Measurements from ENCODE around the gene TCF4. TPM values are rescaled to one million over a fixed set of nuclear protein-coding genes. Genes with fewer than 3 reads are reported as not detected.

TCF4 gene
- total RNA-seq, 1 experiment from 2014 or later, result 2.3 TPM

- Histone ChIP-seq H3K4me3 (ENCODE audit: low read depth in 2 of 2, low read length in 2 of 2) (no peak overlapping the region; a peak in 1 of 4 replicates), H3K27ac (ENCODE audit: low read length) (no peak overlapping the region), H3K4me1 (ENCODE audit: control insufficient read depth, insufficient read depth, low read length) (no peaks in the 10 kb centered on the region), H3K9me3 (ENCODE audit: control insufficient read depth, insufficient read depth, low read depth, low read length) (no peaks in the 10 kb centered on the region), H3K36me3 (ENCODE audit: control insufficient read depth, insufficient read depth, low read length) (no peaks in the 10 kb centered on the region), H3K27me3 (ENCODE audit: control insufficient read depth, insufficient read depth, low read length) (no peaks in the 10 kb centered on the region)
- CTCF ChIA-PET, result no interaction called here
- in situ Hi-C loops (cut with HindIII; ENCODE audit: low pct_unique_long_range_greater_than_20kb, low sequenced_read_pairs) (no loop called here), intact Hi-C loops (cut with micrococcal nuclease; ENCODE audit: unreplicated experiment) (no loop called here)
- DNase-seq (ENCODE audit: low read depth, low spot score) (no peak), ATAC-seq (no peak)
- no peak for TF ChIP-seq REST (IDR thresholded peaks at IDR 0.05; ENCODE audit: insufficient read depth in 1 of 2, low read depth in 2 of 2, low read length in 1 of 2)
- no peak for TF ChIP-seq TCF7L2 (IDR thresholded peaks at IDR 0.05; ENCODE audit: low read depth, low read length)
- TF ChIP-seq CTCF (IDR thresholded peaks at IDR 0.05), result no peak
- no TSS peak for BruUV-seq (replicated peaks)
- POLR2A ChIA-PET, result no interaction called here
Measured at GRCh38 chr18:55301824-55302166, 286.2 kb downstream of the TCF4 start.

DNA sequence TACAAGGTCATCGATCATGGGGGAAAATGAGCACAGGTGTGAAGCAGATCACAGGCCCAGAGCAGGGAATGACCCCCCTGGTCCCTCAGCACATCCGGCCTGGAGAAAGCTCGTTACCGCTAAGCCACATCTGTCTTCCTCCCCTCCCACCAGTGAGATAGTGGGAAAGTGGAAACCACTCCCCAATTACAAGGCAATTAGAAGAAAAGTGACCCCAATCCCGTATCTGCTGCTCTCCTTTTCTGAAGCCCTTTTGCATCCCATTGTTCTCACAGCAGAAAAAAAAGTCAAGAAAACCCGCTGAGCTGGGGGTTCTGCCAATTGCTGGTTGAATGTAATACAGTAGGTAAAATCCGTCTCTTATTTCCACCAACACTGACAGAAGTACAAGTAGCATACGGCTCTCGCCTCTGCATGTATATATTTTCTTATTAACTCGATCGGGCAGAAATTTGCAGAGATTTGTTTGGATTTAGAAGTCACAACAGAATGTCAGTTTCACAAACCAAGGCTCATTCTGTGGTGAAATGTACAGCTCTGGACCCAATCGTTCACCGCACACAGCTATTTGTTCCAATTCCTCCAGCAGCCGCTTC, 287.0 kb downstream of the TCF4 start:
- BruUV-seq (replicated peaks), result no TSS peak
- Histone ChIP-seq H3K36me3 (ENCODE audit: control insufficient read depth, insufficient read depth, low read length) (no peaks in the 10 kb centered on the region), H3K27me3 (ENCODE audit: control insufficient read depth, insufficient read depth, low read length) (no peaks in the 10 kb centered on the region), H3K9me3 (ENCODE audit: control insufficient read depth, insufficient read depth, low read depth, low read length) (no peaks in the 10 kb centered on the region), H3K27ac (ENCODE audit: low read length) (no peak overlapping the region), H3K4me3 (ENCODE audit: low read depth in 2 of 2, low read length in 2 of 2) (no peak overlapping the region; a peak in 1 of 4 replicates), H3K4me1 (ENCODE audit: control insufficient read depth, insufficient read depth, low read length) (no peaks in the 10 kb centered on the region)
- ATAC-seq (no peak), DNase-seq (ENCODE audit: low read depth, low spot score) (no peak)
- ChIA-PET POLR2A (no interaction called here), CTCF (no interaction called here)
- TF ChIP-seq POLR2AphosphoS5 (IDR thresholded peaks at IDR 0.05; ENCODE audit: low read depth, low read length) (no peak), TCF7L2 (IDR thresholded peaks at IDR 0.05; ENCODE audit: low read depth, low read length) (no peak), REST (IDR thresholded peaks at IDR 0.05; ENCODE audit: insufficient read depth in 1 of 2, low read depth in 2 of 2, low read length in 1 of 2) (no peak), CTCF (IDR thresholded peaks at IDR 0.05) (no peak), SIN3A (IDR thresholded peaks at IDR 0.05; ENCODE audit: borderline replicate concordance, insufficient read depth, low read depth, low read length) (no peak)
- intact Hi-C loops (cut with micrococcal nuclease; ENCODE audit: unreplicated experiment) (no loop called here), in situ Hi-C loops (cut with HindIII; ENCODE audit: low pct_unique_long_range_greater_than_20kb, low sequenced_read_pairs) (no loop called here)

Measured in Panc1 (cell line).